ENCODE measurements around the gene THSD7B. TPM values are rescaled to one million over a fixed set of nuclear protein-coding genes. Genes with fewer than 3 reads are reported as not detected.

The THSD7B gene
- total and polyA plus RNA-seq, 9 donors = 0.10 to 0.82 (median 0.37) TPM; not detected in 1

GRCh38 chr2:137165968-137166367, 400.6 kb downstream of the THSD7B start:
- H3K27ac ChIP-seq = no peak overlapping the region
- H3K4me3 ChIP-seq = no peak overlapping the region
- TF ChIP-seq EP300 (IDR thresholded peaks at IDR 0.05) = no peak
- TF ChIP-seq POLR2A (IDR thresholded peaks at IDR 0.05) = no peak
- no peak for TF ChIP-seq CTCF (IDR thresholded peaks at IDR 0.05)
- H3K27me3 ChIP-seq = no peaks in the 10 kb centered on the region
- intact Hi-C loops (cut with DNase I) = no loop called here
- DNase-seq = no peak
- H3K9me3 ChIP-seq = no peaks in the 10 kb centered on the region
- WGBS, 3 donors = 89 to 94% (median 91%) methylated on average over 4 of the region's 4 CpGs
- no peaks in the 10 kb centered on the region for H3K4me1 ChIP-seq (ENCODE audit: insufficient read depth)
- H3K36me3 ChIP-seq = no peaks in the 10 kb centered on the region

- Histone ChIP-seq H3K27ac (no peak overlapping the region), H3K27me3 (no peaks in the 10 kb centered on the region), H3K4me1 (ENCODE audit: insufficient read depth) (no peaks in the 10 kb centered on the region), H3K9me3 (no peaks in the 10 kb centered on the region), H3K36me3 (no peaks in the 10 kb centered on the region), H3K4me3 (no peak overlapping the region)
- DNase-seq = no peak
- TF ChIP-seq EP300 (IDR thresholded peaks at IDR 0.05) (no peak), POLR2A (IDR thresholded peaks at IDR 0.05) (no peak), CTCF (IDR thresholded peaks at IDR 0.05) (no peak)
- intact Hi-C loops (cut with DNase I) = no loop called here
- 82 to 94% (median 93%) methylated on average over 3 of the region's 3 CpGs for WGBS, 3 donors
These were observed 402.3 kb downstream of the THSD7B start for GRCh38 chr2:137167651-137168050.

GRCh38 chr2:137168552-137168951, 403.2 kb downstream of the THSD7B start:
- no peak for DNase-seq
- Histone ChIP-seq H3K4me3 (no peak overlapping the region), H3K9me3 (no peaks in the 10 kb centered on the region), H3K27me3 (no peaks in the 10 kb centered on the region), H3K4me1 (ENCODE audit: insufficient read depth) (no peaks in the 10 kb centered on the region), H3K36me3 (no peaks in the 10 kb centered on the region), H3K27ac (no peak overlapping the region)
- intact Hi-C loops (cut with DNase I) = no loop called here
- no peak for TF ChIP-seq CTCF (IDR thresholded peaks at IDR 0.05)
- no peak for TF ChIP-seq POLR2A (IDR thresholded peaks at IDR 0.05)
- no peak for TF ChIP-seq EP300 (IDR thresholded peaks at IDR 0.05)
- WGBS, 3 donors = 81 to 84% (median 84%) methylated on average over 4 of the region's 4 CpGs

GRCh38 chr2:137172162-137172561, 406.8 kb downstream of the THSD7B start:
- Histone ChIP-seq H3K36me3 (no peaks in the 10 kb centered on the region), H3K27ac (no peak overlapping the region), H3K4me1 (ENCODE audit: insufficient read depth) (no peaks in the 10 kb centered on the region), H3K27me3 (no peaks in the 10 kb centered on the region), H3K4me3 (no peak overlapping the region), H3K9me3 (no peaks in the 10 kb centered on the region)
- intact Hi-C loops (cut with DNase I) = no loop called here
- DNase-seq = no peak
- 14 to 37% (median 25%) methylated on average over 1 of the region's 1 CpG for WGBS, 3 donors
- TF ChIP-seq EP300 (IDR thresholded peaks at IDR 0.05) (no peak), POLR2A (IDR thresholded peaks at IDR 0.05) (no peak), CTCF (IDR thresholded peaks at IDR 0.05) (no peak)

- intact Hi-C loops (cut with DNase I) = no loop called here
- TF ChIP-seq EP300 (IDR thresholded peaks at IDR 0.05) = no peak
- Histone ChIP-seq H3K4me1 (ENCODE audit: insufficient read depth) (no peaks in the 10 kb centered on the region), H3K27me3 (no peaks in the 10 kb centered on the region), H3K9me3 (no peaks in the 10 kb centered on the region), H3K4me3 (no peak overlapping the region), H3K36me3 (no peaks in the 10 kb centered on the region), H3K27ac (no peak overlapping the region)
- no peak for DNase-seq
- 14 to 20% (median 17%) methylated on average over 3 of the region's 3 CpGs for WGBS, 3 donors
These were observed 408.1 kb downstream of the THSD7B start for GRCh38 chr2:137173463-137173862.
